HG03103 (cell line): Measurements from ENCODE around the gene UVSSA.
"Not testable (repeated sequence)": the region's sequence is repeated elsewhere in the genome, so short reads cannot be mapped to it uniquely, and the experiment has no call there.

Experiments used
- ATAC-seq: cut with Tn5 transposase; IDR thresholded peaks from one replicate; pipeline ENCODE4 v1.9.1; 2021; ENCODE audit warnings: low read depth; ENCODE audit not compliant: unreplicated experiment

UVSSA gene

GRCh38 chr4:1393866-1394265 is 46.9 kb downstream of the UVSSA start:
- no peak for ATAC-seq

- not testable (repeated sequence) for ATAC-seq
Measured at GRCh38 chr4:1394554-1395388, 47.8 kb downstream of the UVSSA start.

- not testable (repeated sequence) for ATAC-seq
Measured at GRCh38 chr4:1395389-1395820, 48.4 kb downstream of the UVSSA start.

- ATAC-seq: no peak
Measured at GRCh38 chr4:1395941-1396805, 49.2 kb downstream of the UVSSA start.

DNA sequence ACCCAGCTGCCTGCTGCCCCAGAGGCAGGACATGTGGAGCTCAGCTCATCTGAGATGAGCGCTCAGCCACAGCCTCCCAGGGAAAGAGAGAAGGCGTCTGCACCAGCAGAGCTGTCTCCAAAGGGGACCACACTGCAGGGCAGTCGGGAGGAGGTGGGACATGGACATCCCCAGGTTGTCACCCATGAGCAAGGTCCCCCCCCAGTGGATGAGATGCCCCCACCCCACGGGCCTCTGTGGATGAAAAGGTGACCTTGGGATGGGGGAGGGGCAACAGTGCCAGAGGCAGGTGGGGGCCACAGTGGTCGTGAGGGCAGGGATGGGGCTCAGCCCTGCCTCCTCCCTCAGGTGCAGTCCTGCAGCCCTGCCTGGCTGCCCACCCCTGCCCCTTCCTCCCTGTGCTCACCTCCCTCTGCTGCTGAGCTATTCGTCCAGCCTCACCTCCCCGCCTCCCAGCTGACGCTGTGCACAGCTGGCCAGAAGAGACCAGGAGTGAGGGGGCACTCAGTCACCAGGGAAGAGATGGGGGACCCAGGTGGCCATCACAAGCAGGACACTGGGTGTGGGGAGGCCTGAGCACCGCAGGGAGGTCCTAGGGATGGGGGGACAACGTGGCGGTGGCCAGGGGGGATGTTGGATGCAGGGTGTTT is 49.9 kb downstream of the UVSSA start:
- no peak for ATAC-seq

DNA sequence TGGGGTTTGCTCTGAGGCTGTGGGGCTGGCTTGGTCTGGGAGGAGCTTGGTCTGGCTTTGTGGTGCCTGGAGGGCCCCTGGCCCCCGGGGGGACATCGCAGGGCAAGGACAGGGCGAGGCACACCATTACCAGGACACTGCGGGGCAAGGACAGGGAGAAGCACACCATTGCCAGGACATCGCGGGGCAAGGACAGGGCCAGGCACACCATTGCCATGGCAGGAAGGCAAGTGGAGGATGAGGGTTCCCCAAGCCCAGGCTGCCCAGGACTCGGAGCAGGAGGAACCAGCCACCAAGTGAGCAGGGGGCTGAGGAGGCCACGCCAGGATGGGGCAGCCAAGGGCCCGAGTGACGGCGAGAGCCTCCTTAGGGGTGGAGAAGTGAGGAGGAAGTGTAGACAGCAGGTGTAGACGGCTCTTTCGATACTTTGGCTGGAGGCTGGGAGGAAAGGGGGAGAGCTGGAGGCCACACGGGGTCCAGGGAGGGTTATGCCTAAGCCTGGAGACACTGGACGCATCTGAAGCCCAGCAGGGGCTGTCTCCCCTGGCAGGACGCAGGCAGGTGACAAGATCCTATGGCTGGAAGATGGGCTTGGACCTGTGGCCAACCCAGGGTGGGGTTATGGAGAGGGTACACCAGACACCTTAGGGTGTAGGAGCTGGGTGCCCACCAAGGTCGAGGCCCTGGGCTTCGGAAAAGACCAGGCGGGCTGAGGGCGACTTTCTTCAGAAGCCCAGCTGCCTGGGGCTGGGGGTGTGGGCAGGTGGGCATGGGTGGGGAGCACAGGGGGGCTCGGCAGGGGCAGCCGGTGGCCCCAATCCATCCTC is 51.9 kb downstream of the UVSSA start:
- ATAC-seq: no peak

- ATAC-seq: no peak
Measured at GRCh38 chr4:1399508-1400190, 52.6 kb downstream of the UVSSA start.

- no peak for ATAC-seq
Measured at GRCh38 chr4:1400191-1400805, 53.3 kb downstream of the UVSSA start.

- ATAC-seq: no peak
Measured at GRCh38 chr4:1400831-1401408, 53.9 kb downstream of the UVSSA start.

DNA sequence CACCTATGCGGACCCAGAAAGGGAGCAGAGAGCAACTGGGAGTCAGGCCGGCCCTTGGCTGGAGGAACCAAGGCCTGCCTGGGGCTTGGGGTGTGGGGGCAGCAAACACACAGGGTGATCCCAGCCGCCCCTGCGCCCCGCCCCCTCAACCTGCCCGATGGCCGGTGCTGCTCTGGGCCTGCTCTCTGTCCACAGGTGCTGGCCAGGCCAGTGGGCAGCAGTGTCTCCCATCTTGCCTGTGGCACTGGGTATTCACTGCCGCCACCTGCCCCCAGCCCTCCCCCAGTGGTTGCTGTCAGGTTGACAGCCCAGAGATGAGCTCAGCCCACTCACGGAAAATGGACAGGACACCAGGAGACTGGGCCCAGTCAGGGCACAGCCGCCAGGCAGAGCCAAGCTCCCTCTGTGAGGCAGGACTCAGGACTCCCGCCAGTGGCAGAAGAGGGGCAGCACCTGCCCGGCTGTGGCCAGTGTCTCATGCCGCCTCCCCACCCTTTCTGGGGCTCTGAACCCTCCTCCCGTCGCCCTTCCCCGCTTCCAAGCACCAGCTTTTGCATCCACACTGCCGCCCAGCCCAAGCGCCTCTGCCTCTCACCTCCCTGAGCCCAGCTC is 54.5 kb downstream of the UVSSA start:
- no peak for ATAC-seq

GRCh38 chr4:1402021-1402515 is 55.1 kb downstream of the UVSSA start:
- no peak for ATAC-seq

- no peak for ATAC-seq
Measured at GRCh38 chr4:1402516-1403091, 55.6 kb downstream of the UVSSA start.

DNA sequence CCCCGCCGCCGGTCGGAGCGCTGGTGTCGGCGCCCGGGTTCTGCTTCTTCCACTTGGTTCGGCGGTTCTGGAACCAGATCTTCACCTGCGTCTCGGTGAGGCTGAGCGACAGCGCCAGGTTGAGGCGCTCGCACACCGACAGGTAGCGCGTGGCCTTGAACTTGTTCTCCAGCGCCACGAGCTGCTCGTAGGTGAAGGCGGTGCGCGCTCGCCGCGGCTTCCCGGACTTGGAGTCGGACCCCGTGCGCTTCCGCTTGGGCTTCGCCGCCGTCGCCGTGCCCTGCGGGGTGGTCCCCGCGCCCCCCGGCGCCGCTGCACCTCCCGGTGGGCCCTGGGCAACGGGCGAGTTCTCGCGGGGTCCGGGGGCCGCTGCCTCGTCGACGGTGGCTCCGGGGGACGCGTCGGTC is 56.2 kb downstream of the UVSSA start:
- ATAC-seq: no peak

DNA sequence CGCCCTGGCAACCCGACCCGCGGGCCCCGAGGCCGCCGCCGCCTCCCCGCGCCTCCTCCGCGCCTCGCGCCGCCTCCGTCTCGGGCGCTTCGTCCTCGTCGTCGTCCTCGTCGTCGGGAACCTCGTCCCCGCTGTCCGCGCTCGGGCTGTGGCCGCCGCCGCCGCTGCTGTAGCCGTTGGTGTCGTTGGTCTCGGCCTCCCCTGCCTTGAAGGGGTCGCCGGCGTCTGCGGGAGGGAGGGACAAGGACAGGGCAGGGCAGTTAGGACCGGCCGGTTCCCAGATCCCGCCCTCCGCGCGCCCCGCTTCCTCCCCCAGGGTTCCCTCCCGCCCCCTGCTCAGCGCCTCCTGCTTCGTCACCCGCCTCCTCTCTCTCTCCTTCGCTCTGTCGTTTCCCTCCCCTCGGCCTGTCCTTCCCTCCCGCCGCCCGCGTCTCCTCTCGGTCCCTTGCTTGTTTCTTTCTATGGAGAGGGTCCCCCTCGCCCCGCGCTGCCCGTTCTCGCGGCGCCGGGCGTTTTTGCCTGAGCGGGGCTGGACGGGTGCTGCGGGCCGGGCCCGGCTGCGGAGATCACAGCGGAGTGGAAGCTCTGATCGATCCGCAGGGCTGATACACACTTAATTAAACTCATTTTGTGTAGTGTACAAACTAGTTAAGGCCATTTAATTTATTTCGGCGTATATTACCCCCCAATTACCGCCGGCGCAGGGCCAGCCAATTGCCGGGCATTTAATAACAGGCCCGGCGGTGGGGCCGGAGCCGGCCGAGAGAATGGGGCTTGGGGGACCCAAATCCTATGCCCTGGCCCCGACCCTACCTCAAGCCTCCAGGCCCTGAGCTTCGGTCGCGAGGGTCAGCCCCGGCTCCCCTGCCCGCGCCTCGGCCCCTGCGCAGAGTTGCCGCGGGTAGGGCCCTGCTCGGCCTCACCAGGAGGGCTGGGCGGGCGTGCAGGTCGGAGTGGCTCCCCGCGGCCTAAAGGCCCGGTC is 56.9 kb downstream of the UVSSA start:
- ATAC-seq: no peak

- ATAC-seq: no peak
Measured at GRCh38 chr4:1404573-1405253, 57.7 kb downstream of the UVSSA start.

DNA sequence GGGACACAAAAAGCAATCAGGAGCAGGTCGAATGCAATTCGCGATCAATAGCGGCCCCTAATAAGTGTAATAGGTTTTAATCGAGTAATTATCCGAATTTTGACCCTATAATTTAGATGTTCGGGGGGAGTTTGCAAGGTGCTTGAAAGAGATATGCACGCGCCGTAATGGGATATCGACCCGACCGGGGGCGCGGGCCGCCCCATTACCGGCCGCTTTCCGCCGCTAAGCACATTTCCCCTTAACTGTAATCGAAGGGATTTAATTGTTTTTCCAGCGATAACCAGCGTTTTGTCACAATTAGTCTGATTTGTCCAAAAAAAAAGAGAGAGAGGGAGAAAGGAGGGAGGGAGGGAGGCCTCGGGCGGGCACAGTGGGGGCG is 58.2 kb downstream of the UVSSA start:
- ATAC-seq: no peak
